ACHN (cell line): ENCODE measurements around the gene CEP152.

Source experiments
- DNase-seq: peaks from one replicate; pipeline ENCODE4 v3.0.0-alpha.2; 2015
- in situ Hi-C: cut with HindIII; loops from 2 replicates; pipeline ENCODE4 v1.10.0; 2017; ENCODE audit warnings: low sequenced_read_pairs, low pct_ligation_motif_present, low pct_unique_long_range_greater_than_20kb

Gene CEP152

DNA sequence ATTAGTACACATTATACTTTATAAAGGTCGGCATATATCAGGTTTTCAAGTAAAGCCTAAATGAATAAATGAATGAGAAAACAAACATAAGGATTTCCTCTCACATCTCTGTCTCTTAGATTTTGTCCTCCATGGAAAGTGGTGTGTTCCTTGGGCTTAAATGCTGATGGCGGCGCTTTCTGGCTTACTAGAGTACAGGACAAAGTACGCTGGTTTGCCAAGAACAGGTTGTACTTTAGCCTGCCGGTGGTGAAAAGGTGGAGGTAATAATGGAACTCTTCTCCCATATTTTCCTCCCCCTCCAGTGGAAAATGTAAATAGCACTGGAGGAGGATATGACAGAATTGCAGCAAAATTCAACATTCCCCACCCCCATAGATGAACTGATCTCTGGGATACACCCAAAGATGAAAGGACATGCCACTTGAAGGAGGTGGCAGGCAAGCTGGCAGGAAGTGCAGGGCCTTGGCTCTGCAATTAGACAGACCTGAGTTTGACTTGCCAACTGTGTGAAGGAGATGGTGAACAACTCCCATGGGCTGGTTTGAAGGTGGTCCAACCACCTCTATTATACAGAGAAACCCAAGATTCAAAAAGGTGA is 29.3 kb downstream of the CEP152 start:
- DNase-seq = no peak
- in situ Hi-C loops = no loop called here

DNA sequence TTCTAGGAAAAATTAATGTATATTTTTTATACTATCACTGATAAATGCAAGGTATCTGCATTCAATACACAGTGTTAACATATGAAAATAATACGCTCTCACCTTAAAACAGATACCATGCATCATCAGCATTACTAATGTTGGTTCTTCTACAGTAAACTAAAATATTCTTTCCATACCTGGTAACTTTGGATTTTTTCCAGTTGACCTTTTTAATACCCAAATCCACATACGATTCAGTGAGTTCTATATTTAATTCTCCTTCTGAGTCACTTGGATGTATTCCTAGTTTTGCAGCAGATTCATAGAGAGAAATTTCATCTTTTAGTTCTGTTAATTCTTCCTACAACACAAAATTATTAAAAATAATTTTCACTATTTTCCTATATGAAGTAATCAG is 29.9 kb downstream of the CEP152 start:
- DNase-seq = no peak
- in situ Hi-C loops = no loop called here

DNA sequence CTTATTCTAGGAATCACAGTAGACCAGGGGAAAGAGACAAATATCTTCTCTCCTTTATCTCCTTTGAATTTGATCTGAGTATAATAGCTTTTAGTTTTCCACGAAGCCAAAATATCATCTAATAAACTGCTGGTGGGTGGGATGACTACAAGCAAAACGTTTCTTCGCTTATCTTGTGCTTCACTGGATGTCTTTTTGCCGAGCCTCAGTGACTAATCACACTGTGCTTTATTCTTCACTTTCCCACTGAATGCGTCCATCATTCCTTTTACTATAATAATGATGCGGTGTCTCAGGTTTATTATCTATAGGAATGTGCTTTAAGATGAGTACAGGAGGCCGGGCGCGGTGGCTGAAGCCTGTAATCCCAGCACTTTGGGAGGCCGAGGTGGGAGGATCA is 32.5 kb downstream of the CEP152 start:
- DNase-seq = no peak
- in situ Hi-C loops = no loop called here

DNA sequence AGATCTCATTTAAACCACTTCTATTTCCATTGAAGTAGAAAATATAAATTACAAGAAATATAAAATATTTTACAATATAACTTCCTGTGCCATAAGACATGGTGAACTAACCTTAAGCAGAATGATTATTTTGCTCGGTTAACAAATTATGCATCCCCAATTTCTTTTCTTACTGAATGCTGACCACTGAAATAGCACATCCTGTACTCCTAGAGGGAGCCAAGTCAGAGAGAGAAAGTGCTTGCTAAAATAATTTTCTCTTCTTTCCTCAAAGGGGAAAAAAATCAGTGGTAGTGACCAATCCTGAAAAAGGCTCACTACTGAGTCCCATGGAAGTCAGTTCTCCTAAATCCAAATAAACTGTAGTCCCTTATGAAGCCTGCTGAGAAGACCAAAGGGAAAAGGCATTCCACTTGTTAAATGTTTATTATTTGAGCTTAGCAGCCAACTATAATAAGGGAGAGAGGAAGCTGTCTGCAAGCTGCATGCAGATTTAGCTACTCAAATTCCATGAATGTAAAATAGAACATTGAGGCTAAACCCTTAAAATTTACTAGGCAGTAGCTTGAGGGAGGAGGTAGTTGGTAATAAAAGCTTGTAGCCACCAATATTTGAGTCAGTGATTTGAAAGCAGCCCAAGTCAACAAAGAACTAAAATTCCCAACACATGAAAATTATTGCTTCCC is 33.1 kb downstream of the CEP152 start:
- in situ Hi-C loops = no loop called here

DNA sequence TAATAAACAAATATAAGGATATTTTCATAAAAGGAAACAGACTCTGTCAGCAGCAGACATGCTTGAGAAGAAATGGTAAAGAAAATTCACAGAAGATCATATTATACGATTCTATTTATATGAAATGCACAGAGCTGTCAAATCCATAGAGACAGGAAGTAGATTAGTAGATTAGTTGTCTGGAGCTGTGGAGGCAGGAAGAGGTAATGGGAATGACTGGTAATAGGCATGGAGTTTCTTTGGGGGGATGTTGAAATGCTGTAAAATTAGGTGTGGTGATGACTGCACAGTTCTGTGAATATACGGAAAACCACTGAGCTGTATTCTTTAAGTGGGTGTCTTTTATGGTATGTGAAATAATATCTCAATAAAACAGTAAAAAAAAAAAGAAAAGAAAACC is 35.3 kb downstream of the CEP152 start:
- in situ Hi-C loops = no loop called here
- no peak for DNase-seq

More for the DNA sequence above, 33.1 kb downstream of the CEP152 start:
- DNase-seq = no peak

DNA sequence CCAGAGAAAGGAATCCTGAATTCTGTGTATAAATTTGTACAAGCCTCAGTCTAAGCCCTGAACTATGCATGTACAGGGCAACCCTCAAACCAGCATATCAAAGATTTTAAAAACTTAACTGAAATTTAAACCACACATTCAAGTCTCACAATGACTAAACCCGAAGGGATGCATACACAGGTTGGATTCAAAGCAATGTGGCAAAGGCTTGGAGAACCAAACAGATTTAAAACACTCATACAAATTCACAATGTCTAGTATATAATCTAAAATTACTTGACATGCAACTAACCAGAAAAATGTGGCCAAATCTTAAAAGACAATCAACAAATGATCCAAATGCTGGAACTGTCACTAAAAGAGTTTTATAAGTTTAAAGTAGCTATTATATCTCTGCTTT is 36.4 kb downstream of the CEP152 start:
- no peak for DNase-seq
- in situ Hi-C loops = no loop called here

DNA sequence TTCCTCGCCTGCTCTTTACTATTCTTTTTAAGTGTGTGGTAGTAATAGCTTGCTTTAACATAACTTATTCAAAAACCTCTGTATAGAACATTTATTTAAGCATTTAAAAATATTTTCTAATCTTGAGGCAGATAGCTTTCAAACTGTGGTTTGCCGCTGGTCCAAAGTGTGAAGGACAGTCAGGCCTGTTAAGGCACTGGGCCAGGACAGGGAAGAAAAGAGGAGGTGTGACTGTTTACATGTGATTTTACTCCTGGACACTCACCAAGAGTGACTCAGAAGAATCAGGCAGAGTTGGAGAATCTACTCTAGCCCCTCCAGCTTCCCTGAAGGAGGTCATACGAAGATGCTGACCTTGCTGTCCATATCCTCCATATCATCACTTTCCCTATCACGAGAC is 44.7 kb downstream of the CEP152 start:
- in situ Hi-C loops = no loop called here
- DNase-seq = no peak

DNA sequence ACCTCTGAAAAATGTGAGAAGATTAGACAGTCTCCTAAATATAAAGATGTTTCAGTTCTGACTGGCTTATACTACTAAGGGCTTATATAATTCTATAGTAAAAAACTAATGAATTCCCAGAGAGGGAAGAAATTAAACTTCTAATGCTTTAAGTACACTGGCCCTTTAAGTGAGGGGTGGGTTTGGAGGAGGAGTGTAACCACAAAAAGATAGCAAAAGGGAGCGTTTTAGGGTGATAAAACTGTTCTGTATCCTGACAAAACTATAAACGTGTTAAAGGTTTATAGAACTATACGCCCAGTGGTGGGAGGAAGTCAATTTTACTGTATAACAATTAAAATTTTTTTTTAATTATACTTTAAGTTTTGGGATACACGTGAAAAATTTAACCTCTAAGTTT is 45.8 kb downstream of the CEP152 start:
- no peak for DNase-seq
- in situ Hi-C loops = no loop called here

DNA sequence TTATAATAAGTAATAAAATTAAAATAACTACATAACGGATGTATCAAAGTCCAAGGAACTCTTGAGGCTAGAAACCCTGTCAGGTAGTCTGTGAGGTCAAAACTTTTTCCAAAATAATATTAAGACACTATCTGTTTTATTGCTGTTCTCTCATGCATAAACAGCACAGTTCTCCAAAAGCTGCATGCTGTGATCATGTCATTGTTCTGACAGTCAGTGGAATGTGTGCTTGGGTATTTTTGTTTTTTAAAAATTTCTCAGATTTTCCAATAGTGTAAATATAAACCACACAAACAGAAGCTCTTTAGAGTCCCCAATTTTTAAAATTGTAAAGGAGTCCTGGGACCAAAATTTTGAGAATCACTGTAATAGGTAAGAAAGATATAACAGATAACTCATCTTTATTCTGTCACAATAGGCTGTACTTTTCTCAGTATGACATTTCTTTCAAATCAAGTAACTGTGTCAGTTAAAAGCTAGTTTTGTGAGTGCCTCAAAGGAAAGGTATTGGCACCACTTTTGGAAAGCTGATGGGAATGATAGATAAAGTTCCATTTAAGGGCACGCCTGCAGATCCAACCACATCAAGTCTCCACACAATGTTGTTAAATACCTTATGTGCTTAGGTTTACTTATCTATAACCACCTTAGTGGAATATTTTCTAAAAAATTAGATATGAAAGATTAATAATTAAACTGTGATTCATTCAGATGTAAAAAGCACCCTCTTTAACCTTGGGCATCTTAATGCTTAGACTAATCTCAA is 49.3 kb downstream of the CEP152 start:
- no peak for DNase-seq
- in situ Hi-C loops = no loop called here

DNA sequence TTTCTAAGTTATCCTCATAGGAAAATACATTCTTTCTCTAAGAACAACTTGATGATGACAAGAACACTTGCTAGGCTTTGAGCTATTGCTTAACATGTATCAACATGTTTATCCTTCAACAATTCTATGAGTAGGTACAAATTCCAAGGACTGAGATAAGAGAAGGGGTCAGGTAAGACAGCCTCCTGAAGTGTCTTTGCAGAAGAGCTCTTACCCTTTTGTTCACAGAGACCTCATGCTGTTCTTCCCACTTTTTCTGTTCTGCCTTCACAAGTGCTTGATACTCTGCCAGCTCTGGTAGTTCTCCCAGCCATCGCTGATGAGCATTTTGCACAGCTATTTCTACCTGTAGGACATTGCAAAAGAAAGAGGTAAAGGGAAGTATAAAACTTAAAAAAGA is 50.9 kb downstream of the CEP152 start:
- in situ Hi-C loops = no loop called here
- DNase-seq = no peak

DNA sequence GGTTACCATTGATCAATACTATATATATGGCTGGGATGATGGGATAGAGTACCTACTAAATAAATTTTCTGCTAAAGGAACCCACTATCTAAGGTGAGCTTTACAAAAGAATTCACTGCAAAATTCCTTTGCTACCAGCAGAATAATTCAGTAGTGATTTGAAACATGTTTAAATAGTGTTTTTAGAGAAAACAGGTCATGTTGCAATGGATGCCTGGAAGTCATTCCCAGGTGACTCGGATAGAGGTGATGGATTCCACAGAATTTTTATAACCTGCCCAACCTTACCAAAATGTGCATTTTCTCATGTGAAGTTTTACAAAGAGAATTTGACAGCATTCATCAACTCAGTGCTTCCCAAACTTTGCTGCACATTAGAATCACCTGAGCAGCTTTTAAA is 53.2 kb downstream of the CEP152 start:
- no peak for DNase-seq
- in situ Hi-C loops = no loop called here

DNA sequence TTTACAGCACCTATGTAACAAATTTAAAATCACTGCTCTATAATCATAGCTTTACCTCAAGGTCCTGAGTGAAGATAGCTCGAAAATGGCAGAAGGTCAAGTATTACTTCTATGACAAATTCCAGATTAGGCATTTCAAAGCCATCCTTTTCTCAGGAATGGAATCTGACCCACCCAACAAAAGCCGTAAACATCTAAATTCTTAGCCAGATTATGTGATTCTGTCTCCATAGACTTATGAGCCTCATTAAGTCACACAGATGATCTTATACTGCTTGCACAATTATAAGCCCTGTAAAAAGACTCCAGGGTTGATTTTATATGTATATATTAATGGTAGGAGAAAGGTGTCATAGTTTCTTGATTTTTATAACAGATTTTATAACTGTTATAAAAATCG is 56.9 kb downstream of the CEP152 start:
- in situ Hi-C loops = no loop called here
- no peak for DNase-seq

DNA sequence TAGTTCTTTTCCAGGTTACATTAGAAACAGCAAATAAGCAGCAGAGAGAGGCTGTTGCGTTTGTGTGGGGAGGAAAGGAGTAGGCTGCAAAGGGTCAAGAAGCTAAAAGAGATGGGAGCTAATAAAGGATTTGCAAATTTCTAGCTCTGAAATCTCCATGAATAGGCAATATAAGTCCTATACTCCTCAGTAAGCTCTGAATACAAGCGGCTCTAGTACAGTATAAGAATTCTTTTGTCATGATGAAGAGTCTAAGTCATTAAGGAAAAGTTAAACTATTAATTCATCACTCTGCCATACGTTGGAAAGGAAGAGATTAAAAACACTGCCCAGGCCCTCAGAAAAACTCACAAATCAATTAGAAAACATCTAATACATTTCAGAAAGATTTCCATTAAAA is 59.3 kb downstream of the CEP152 start:
- DNase-seq = no peak
- in situ Hi-C loops = no loop called here

DNA sequence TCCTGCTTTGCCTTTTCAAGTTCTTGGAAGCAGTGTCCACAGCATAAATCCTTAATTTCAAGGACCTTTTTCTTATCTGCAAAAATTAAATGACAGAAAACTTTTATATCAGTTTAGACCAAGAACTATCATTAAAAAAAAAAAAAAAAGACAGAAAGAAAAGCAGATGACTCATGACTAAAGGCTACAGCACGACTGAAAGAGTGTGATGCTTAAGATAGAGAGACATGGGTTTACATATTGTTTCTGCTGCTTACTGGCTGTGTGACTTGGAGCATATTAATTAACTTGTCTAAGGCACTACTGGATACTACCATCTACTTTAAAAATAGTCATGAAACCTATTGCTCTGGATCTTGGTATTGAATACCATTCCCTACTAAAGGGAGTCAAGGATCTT is 62.3 kb downstream of the CEP152 start:
- in situ Hi-C loops = no loop called here
- DNase-seq = no peak

DNA sequence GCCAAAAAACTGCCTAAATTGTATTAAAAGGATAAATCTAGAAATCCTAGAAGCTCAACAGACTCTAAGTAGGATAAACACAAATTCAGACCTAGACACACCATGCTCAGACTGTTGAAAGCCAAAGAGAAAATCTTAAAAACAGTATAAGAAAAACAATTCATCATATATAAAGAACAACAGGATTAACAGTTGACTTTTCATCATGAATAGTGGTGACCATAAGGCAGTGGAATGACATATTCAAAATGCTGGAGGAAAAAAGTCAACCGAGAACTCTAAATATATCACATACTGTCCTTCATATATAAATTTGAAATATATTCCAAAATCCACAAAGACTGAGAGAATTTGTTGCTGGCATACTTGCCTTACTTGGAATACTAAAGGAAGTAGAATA is 77.3 kb downstream of the CEP152 start:
- DNase-seq = no peak
- in situ Hi-C loops = no loop called here

DNA sequence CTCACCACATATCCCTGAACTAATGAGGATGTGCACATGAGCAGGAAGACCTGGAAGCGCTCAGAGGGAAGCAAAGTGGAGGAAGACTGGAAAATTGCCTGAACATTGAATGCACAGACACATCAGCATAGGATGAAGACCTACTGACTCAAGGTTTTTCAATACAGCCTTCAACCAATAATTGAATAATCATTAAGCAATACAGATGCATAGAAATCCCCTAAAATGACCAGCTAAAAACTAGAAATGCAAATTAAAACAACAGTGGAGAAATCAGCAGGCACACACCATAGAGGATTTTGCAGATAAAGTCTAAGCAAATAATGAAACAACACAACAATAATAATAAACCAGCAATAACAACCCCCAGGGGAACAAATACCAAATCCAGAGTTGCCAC is 80.4 kb downstream of the CEP152 start:
- in situ Hi-C loops = no loop called here
- no peak for DNase-seq

DNA sequence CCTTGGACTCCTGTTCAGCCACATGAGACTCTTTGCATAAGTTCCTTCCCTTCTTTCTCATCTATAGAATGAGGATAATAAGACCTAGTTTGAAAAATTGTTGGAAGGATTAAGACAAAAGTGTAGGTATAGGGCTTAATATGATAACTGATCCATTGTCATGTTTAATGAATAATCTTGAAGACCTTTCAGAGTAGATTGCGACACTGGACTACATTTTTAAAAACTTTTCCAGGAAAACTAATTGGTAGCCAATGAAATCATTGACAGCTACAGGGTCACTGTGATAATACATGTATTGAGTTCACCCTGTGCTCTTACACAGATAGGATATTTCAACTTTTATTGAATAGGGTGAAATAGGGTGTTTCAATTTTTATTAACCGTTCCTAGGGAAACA is 86.9 kb downstream of the CEP152 start:
- in situ Hi-C loops = no loop called here
- no peak for DNase-seq

DNA sequence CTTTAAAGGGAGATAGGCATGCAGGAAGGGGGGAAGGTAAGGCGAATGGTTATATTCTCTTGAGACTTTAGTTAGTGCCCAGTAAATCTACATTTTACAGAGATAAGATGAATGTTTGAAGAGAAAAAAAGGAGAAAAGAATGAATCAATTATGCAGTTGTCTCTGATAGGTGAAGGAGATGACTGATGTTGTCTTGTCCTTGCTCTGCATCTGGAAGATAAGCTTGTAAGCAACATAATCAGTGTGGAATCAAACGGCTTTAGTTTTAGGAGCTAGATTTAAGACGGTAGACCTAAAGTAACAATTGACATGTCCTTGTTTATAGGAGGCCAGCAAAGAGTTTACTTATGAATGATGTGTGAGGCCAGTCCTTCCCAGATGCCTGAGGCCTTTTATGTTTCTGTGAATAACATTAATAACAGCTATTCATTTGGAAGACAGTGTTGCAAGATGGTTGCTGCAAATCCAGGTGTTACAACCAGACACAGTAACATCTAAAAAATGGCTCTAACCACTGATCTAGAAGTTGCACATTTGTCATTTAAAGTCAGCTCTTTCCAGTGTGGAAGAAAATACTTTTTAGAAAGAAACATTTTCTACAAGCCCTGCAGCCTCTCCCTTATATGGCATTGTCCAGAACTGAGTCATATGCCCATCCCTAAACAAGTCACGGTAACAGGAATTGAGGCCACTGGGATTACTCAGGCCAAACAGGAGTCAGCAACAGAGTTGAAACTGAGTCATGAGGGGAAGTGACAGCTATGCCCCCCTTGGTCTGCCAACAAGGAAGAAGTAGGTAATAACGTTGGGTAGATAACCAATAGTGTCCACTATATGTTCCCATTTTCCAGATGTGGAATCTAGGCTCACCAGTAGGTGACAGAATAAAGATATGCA is 87.9 kb downstream of the CEP152 start:
- in situ Hi-C loops = no loop called here
- DNase-seq = peak; percentile 58
